Stomach smooth muscle (tissue), 2 donors: ENCODE measurements around the gene DBNDD2.

Experiments used
- H3K27ac ChIP-seq: one replicate; pipeline ENCODE4 v1.7.0; 2013; ENCODE audit warnings: mild to moderate bottlenecking, low read length, inconsistent platforms
- H3K27me3 ChIP-seq, 2 donors: one replicate each; pipeline ENCODE4 v1.7.0; 2013; ENCODE audit warnings: low read length in 2 of 2; ENCODE audit not compliant: insufficient read depth in 2 of 2, control insufficient read depth in 1 of 2
- H3K36me3 ChIP-seq, 2 donors: one replicate each; pipeline ENCODE4 v1.7.0; 2013; ENCODE audit warnings: low read length in 2 of 2; ENCODE audit not compliant: control insufficient read depth in 2 of 2, insufficient read depth in 2 of 2
- H3K4me1 ChIP-seq: one replicate; pipeline ENCODE4 v1.7.0; 2013; ENCODE audit warnings: low read length; ENCODE audit not compliant: control insufficient read depth, insufficient read depth
- H3K4me3 ChIP-seq, 2 donors: one replicate each; pipeline ENCODE4 v1.7.0; 2013; ENCODE audit warnings: low read length in 2 of 2
- H3K9ac ChIP-seq, 2 donors: one replicate each; pipeline ENCODE4 v1.7.0; 2013; ENCODE audit warnings: low read length in 2 of 2, mild to moderate bottlenecking in 1 of 2
- H3K9me3 ChIP-seq, 2 donors: one replicate each; pipeline ENCODE4 v1.7.0; 2013; ENCODE audit warnings: low read length in 2 of 2; ENCODE audit not compliant: control insufficient read depth in 2 of 2
- donor health status: healthy.
- donor health status: Pancreatic carcinoma.

DBNDD2 gene

DNA sequence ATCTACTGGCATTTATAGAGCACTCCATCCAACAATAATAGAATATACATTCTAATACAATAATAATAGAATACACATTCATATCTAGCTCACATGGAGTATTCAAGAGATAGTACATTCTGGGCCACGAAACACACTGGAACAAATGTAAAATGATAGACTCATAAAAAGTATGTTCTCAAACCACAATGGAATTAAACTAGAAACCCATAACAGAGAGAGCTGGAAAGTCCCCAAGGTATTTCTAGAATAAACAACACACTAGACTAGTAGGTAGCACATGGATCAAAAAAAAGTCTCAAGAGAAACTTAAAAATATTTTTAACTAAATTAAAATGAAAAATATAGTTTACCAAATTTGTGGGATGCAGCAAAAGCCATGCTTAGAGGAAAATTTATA lies 20.8 kb upstream of the DBNDD2 start:
- H3K4me1 ChIP-seq, result no peaks in the 10 kb centered on the region
- no peaks in the 10 kb centered on the region for H3K27me3 ChIP-seq
- H3K4me3 ChIP-seq, result no peak overlapping the region
- no peak overlapping the region for H3K9ac ChIP-seq
- H3K9me3 ChIP-seq, result no peaks in the 10 kb centered on the region
- H3K36me3 ChIP-seq, result no peaks in the 10 kb centered on the region
- no peak overlapping the region for H3K27ac ChIP-seq

DNA sequence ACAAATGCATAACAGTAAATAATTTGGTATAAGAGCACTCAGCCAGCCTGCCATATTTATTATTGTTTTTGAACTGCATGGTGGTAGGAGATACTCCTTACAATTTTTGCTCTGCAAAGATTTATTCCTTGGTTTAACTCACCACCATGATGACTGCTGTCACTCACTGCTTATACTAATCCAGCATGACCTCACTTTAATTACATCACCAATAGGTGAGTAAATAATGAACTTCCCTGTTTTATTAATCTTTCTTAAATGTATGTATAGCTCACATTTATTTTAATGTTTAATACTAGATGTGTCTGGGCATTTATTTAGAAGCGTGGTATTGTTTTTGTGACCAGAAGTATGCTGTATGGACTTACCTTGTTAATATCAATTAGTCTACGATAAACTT lies 17.2 kb upstream of the DBNDD2 start:
- no peak overlapping the region for H3K27ac ChIP-seq
- H3K27me3 ChIP-seq, result no peaks in the 10 kb centered on the region
- H3K4me3 ChIP-seq, result no peak overlapping the region
- H3K9me3 ChIP-seq, result no peaks in the 10 kb centered on the region
- H3K4me1 ChIP-seq, result no peaks in the 10 kb centered on the region
- no peaks in the 10 kb centered on the region for H3K36me3 ChIP-seq
- no peak overlapping the region for H3K9ac ChIP-seq

DNA sequence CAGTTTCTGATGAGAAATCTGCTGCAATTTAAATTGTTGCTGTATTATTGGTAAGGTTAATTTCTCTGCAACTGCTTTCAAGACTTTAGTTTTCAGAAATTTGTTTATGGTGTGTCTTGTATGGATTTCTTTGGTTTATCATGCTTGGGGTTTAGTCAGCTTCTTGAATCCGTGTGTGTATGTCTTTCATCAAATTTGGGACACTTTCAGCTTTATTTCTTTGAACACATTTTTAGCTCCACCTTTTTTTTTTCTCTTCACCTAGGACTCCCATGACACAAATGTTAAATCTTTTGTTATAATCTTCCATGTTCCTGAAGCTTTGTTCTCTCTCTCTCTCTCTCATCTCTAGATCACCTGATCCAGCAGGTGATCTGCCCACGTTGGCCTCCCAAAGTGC lies 16.5 kb upstream of the DBNDD2 start:
- no peaks in the 10 kb centered on the region for H3K27me3 ChIP-seq
- no peak overlapping the region for H3K27ac ChIP-seq
- H3K9ac ChIP-seq, result no peak overlapping the region
- no peaks in the 10 kb centered on the region for H3K36me3 ChIP-seq
- no peak overlapping the region for H3K4me3 ChIP-seq
- H3K9me3 ChIP-seq, result no peaks in the 10 kb centered on the region
- no peaks in the 10 kb centered on the region for H3K4me1 ChIP-seq

DNA sequence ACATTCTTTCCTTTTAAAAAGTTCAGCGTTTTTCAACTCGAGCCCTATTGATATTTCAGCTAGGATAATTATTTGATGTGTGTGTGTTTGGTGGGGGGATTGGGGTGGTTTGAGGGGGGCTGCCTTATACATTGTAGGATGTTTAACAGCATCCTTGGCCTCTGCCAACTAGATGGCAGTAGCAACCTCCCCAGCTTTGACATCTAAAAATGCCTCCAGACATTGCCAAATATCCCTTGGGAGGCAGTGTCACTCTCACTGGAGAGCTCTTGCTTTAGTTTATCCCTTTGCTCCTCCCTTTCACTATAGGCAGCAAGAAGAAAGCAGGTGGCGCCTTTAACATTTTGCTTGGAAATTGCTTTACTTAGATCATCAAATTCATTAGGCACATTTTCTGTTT lies 15.4 kb upstream of the DBNDD2 start:
- Histone ChIP-seq H3K9ac (no peak overlapping the region), H3K4me3 (no peak overlapping the region), H3K4me1 (no peaks in the 10 kb centered on the region), H3K27me3 (no peaks in the 10 kb centered on the region), H3K27ac (no peak overlapping the region), H3K36me3 (no peaks in the 10 kb centered on the region), H3K9me3 (no peaks in the 10 kb centered on the region)

DNA sequence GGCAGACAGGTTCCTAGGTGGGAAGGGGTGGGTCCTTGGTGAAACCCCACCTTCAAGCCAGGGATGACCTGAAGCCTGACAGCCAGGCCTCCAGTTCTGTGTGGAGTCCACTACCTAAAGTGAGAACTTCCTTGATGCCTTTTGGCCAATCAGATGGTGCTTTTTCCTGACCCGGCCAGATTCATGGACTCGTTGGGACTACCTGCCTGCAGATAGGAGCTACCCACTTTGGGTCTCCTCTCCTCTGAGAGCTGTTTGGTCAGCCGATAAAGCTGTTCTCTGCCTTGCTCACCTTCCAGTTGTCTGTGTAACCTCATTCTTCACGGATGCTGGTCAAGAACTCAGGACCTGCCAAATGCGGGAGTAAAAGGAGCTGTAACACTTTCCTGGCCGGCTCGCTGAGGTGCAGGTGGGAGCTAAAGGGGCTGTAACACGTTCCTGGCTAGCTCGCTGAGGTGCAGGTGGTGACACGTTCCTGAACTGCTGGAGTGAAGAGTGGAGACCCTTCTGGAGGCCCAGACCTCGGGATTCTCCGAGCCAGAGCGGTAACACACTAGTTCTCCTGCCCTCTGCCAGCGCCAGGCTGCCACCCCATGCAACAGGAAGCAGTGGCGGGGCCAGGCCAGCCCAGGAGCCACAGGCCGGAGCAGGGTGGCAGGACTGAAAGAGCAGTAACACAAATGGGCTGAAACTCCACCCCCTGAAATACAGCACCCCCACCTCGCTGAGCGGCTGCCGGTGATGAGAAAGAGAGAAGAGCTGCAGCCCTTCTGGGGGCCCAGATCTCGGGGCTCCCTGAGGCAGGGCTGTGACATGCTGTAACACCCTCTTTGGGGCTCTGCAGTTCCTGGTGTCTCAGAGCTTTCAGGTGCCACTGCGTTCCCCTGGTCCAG lies 13.6 kb upstream of the DBNDD2 start:
- Histone ChIP-seq H3K27me3 (no peaks in the 10 kb centered on the region), H3K9ac (no peak overlapping the region), H3K4me1 (no peaks in the 10 kb centered on the region), H3K9me3 (no peaks in the 10 kb centered on the region), H3K4me3 (no peak overlapping the region), H3K36me3 (no peaks in the 10 kb centered on the region), H3K27ac (no peak overlapping the region)

DNA sequence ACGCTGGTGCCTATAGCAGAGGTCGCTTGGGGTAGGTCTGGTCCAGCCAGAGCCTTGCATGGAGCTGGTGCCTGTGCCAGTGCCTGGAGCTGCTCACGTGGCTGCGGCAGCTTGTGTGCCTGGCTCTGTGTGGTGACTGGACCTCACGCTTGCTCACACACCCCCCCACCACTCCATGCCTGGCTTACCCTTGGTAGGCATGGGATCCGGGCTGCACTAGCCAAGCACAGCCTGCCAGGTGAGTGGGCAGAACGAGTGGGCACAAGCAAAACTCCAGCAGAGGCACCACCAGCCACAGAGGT lies 13.0 kb upstream of the DBNDD2 start:
- no peaks in the 10 kb centered on the region for H3K27me3 ChIP-seq
- H3K9me3 ChIP-seq, result no peaks in the 10 kb centered on the region
- no peaks in the 10 kb centered on the region for H3K4me1 ChIP-seq
- H3K27ac ChIP-seq, result no peak overlapping the region
- no peaks in the 10 kb centered on the region for H3K36me3 ChIP-seq
- H3K4me3 ChIP-seq, result no peak overlapping the region
- no peak overlapping the region for H3K9ac ChIP-seq

DNA sequence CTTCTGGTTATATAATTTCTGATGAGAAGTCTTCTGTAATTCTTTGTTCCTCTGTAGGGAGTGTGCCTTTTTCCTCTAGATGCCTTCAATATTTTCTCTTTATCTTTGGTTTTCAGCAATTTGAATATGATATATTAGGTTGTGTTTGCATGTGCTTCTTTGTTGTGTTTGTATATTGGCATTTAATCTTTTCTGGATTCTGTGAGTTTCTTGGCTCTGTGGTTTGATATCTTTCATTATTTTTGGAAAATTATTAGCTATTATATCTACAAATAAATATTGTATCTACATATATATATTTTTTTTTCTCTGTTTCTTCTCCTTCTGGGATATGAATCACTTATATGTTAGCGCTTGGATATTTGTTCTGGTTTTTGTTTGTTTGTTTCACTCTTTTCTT lies 9.1 kb upstream of the DBNDD2 start:
- Histone ChIP-seq H3K9ac (no peak overlapping the region), H3K4me1 (no peaks in the 10 kb centered on the region), H3K27ac (no peak overlapping the region), H3K27me3 (no peaks in the 10 kb centered on the region), H3K4me3 (no peak overlapping the region), H3K9me3 (no peaks in the 10 kb centered on the region), H3K36me3 (no peaks in the 10 kb centered on the region)

DNA sequence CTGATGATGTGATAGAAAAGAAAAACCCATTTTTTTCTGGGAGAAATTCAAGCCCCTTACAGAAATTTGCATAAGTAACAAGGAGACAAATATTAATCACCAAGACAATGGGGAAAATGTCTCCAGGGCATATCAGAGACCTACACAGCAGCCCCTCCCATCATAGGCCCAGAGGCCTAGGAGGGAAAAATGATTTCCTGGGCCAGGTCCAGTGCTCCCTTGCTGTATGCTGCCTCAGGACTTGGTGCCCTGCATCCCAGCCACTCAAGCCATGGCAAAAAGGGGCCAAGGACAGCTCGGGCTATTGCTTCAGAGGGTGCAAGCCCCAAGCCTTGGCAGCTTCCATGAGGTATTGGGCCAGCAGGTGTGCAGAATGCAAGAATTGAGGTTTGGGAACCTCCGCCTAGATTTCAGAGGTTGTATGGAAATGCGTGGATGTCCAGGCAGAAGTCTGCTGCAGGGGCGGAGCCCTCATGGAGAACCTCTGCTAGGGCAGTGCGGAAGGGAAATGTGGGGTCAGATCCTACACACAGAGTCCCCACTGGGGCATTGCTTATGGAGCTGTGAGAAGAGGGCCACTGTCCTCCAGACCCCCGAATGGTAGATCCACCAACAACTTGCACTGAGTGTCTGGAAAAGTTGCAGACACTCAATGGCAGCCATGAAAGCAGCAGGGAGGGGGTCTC lies 7.6 kb upstream of the DBNDD2 start:
- H3K4me1 ChIP-seq, result no peaks in the 10 kb centered on the region
- H3K4me3 ChIP-seq, result no peak overlapping the region
- no peak overlapping the region for H3K9ac ChIP-seq
- H3K27me3 ChIP-seq, result no peaks in the 10 kb centered on the region
- H3K36me3 ChIP-seq, result no peaks in the 10 kb centered on the region
- H3K27ac ChIP-seq, result no peak overlapping the region
- no peaks in the 10 kb centered on the region for H3K9me3 ChIP-seq

DNA sequence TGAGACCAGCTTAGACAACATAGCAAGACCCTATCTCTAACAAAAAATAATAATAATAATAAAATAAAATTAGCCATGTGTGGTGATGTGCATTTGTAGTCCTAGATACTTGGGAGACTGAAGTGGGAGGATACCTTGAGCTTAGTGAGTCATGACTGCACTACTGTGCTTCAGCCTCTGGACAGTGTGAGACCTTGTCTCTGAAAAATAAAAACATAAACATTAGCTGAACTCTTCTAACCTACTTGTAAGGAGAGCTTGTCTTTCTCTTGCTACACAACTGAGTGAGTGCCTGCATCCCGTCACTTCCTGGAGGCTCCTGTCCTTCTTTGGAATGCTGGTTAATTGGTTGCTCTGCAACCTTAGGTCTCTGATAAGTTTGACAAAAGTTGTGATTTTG lies 5.1 kb upstream of the DBNDD2 start:
- Histone ChIP-seq H3K9me3 (no peaks in the 10 kb centered on the region), H3K27me3 (no peaks in the 10 kb centered on the region), H3K4me1 (peaks cover 4% of the 10 kb centered on the region), H3K27ac (no peak overlapping the region), H3K4me3 (no peak overlapping the region), H3K36me3 (no peaks in the 10 kb centered on the region), H3K9ac (no peak overlapping the region)

DNA sequence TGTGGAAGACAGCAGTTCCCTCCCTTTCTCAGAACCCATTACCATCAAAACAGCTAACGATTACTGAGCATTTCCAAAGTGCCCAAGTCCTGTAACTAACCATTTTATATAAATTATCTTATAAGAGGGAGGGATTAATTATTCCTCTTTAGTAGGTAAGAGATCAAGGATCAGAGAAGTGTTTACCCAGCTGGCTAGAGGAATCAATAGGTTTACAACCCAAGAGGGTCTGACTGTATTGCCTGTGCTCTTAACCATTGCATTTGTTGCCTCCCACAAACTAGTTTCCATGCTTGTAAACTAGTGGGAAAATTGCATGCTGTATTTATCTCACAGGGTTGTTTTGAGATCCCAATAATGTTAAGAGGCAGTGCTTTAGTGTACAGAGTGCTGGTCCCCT lies 3.7 kb upstream of the DBNDD2 start:
- no peak overlapping the region for H3K27ac ChIP-seq
- peaks cover 15% of the 10 kb centered on the region for H3K4me1 ChIP-seq
- peaks cover 5 to 7% of the 10 kb centered on the region in 2 donors for H3K36me3 ChIP-seq
- H3K9me3 ChIP-seq, result no peaks in the 10 kb centered on the region
- no peaks in the 10 kb centered on the region for H3K27me3 ChIP-seq
- H3K9ac ChIP-seq, result no peak overlapping the region
- no peak overlapping the region for H3K4me3 ChIP-seq

DNA sequence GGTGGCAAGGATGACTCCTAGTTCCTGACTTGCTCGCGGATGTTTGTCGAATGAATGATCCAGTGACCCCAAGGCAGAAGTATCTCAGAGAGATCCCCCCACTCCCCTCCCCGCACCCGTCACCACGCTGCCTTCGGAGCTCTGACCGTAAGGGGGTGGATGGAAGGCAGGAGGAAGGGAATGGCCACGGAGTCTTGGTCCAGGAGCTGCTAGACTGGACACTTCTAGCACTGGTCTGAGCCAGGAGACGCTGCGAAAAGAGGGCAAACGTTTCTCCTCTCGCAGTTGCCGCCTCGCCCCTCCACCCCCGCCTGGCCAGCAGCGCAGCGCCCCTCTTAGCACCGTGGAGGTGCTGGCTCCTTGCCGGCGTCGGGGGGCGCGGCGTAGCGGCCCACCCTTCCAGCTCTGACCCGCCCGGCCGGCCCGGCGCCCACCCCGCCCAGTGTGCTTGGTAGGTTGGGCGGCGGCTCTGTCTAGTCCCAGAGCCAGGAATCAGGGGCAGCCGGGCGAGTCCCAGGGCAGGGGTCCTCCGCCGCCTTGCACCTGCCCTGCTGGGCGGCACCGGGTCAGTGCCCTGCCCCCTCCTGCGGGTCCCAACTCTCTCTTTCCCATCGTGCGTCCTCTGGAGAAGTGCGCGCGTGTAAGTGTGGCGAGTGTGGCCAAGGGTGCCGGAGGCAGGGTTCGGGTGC lies 2.4 kb upstream of the DBNDD2 start:
- Histone ChIP-seq H3K27ac (peak overlapping the region; percentile 99), H3K4me3 (peak overlapping the region; percentile 77 to 91), H3K4me1 (peaks cover 19% of the 10 kb centered on the region), H3K36me3 (peaks cover 18 to 19% of the 10 kb centered on the region in 2 donors), H3K9ac (peak overlapping the region; percentile 87 to 91), H3K27me3 (no peaks in the 10 kb centered on the region), H3K9me3 (no peaks in the 10 kb centered on the region)
